Endothelial cell of umbilical vein (primary cell): ENCODE results near the gene SCAANT1. TPM values are rescaled to one million over a fixed set of nuclear protein-coding genes. Genes with fewer than 3 reads are reported as not detected.

Experiments used
- BruUV-seq: library from RNA; stranded (reverse); fragments of 400-500 nt; replicated peaks from 2 replicates; lab custom pipeline; 2021; lab: Mats Ljungman, UMichigan
- CTCF ChIA-PET: fragments of 300-600, 350-600 bp; sonication (Branson Sonifier 250); formaldehyde crosslinking; loops from one replicate; lab custom pipeline; 2021; ENCODE audit warnings: antibody characterized with exemption, inconsistent platforms; lab: Charles Lee
- POLR2A ChIA-PET: fragments of 300-600, 350-600 bp; sonication (Branson Sonifier 250); formaldehyde crosslinking; loops from one replicate; lab custom pipeline; 2021; ENCODE audit warnings: antibody characterized with exemption, inconsistent platforms; lab: Charles Lee
- DNase-seq: peaks from one replicate; pipeline ENCODE4 v3.0.0-alpha.2; 2011; ENCODE audit warnings: low read depth, low spot score
- FAIRE-seq: peaks from 2 replicates; lab custom pipeline; 2011; peaks lifted over from hg19 to GRCh38; lab: Jason Lieb, UNC
- H2AFZ ChIP-seq: 2 replicates; pipeline ENCODE4 v1.6.0; 2012; ENCODE audit warnings: low read depth, low read length, control low read depth, inconsistent platforms
- H3K27ac ChIP-seq: 2 replicates; pipeline ENCODE4 v1.5.1; 2011; ENCODE audit warnings: low read depth, mild to moderate bottlenecking, control low read depth, low read length, moderate library complexity; ENCODE audit not compliant: insufficient read depth
- H3K27me3 ChIP-seq, 2 experiments: 2 replicates each; pipeline versions ENCODE4 v1.6.0 to v1.6.1; 2011; ENCODE audit warnings: low read length in 2 of 2, mixed read lengths in 1 of 2; ENCODE audit not compliant: control insufficient read depth in 2 of 2, insufficient read depth in 2 of 2
- H3K36me3 ChIP-seq, 2 experiments: 2 replicates in 1 of 2; 3 replicates in 1 of 2; pipeline ENCODE4 v1.5.1; 2011; ENCODE audit warnings: low read length in 2 of 2, mild to moderate bottlenecking in 1 of 2, moderate library complexity in 1 of 2; ENCODE audit not compliant: control insufficient read depth in 2 of 2, insufficient read depth in 2 of 2; ENCODE audit errors: extremely low read depth in 1 of 2
- H3K4me1 ChIP-seq: 3 replicates; pipeline ENCODE4 v1.5.1; 2011; ENCODE audit warnings: mild to moderate bottlenecking, low read length; ENCODE audit not compliant: control insufficient read depth, insufficient read depth; ENCODE audit errors: extremely low read depth
- H3K4me2 ChIP-seq: 2 replicates; pipeline ENCODE4 v1.6.1; 2011; ENCODE audit warnings: low read length, control low read depth, mixed read lengths; ENCODE audit not compliant: insufficient read depth
- H3K4me3 ChIP-seq, 3 experiments: fragments of 200-600 bp in 1 of 3; sonication (generic), shearing (Covaris generic) in 1 of 3; replicated peaks in 1 of 3; 2 replicates each; pipeline ENCODE4 v1.5.1; 2011 to 2016; ENCODE audit warnings: control low read depth in 3 of 3, low read length in 3 of 3, mild to moderate bottlenecking in 2 of 3, inconsistent platforms in 1 of 3, low read depth in 1 of 3, moderate library complexity in 1 of 3; ENCODE audit not compliant: insufficient read depth in 1 of 3
- H3K79me2 ChIP-seq: 2 replicates; pipeline ENCODE4 v1.6.0; 2012; ENCODE audit warnings: low read length, inconsistent platforms; ENCODE audit not compliant: control insufficient read depth, insufficient read depth
- H3K9ac ChIP-seq: replicated peaks from 2 replicates; pipeline ENCODE3; 2011; ENCODE audit warnings: low read length, control low read depth; ENCODE audit not compliant: insufficient read depth; ENCODE audit errors: extremely low read depth
- H3K9me1 ChIP-seq: replicated peaks from 3 replicates; pipeline ENCODE4 v1.6.0; 2011; ENCODE audit warnings: mild to moderate bottlenecking, low read length; ENCODE audit not compliant: control insufficient read depth, insufficient read depth; ENCODE audit errors: extremely low read depth
- H3K9me3 ChIP-seq: replicated peaks from 2 replicates; pipeline ENCODE4 v1.5.1; 2012; ENCODE audit warnings: low read length, inconsistent platforms; ENCODE audit not compliant: control insufficient read depth, insufficient read depth
- H4K20me1 ChIP-seq: replicated peaks from 2 replicates; pipeline ENCODE3; 2011; ENCODE audit warnings: mild to moderate bottlenecking, low read length; ENCODE audit not compliant: control insufficient read depth, insufficient read depth; ENCODE audit errors: extremely low read depth
- CTCF ChIP-seq, 2 donors: IDR thresholded peaks; 1 replicate in 1 of 2; 2 replicates in 1 of 2; pipeline ENCODE4 v1.5.1; 2011; ENCODE audit warnings: low read length in 2 of 2, mild to moderate bottlenecking in 2 of 2, moderate library complexity in 2 of 2, control low read depth in 1 of 2, inconsistent platforms in 1 of 2, low read depth in 1 of 2; ENCODE audit not compliant: insufficient read depth in 1 of 2; ENCODE audit errors: extremely low read depth in 1 of 2
- EZH2 ChIP-seq: IDR thresholded peaks from 2 replicates; pipeline ENCODE4 v1.6.1; 2012; ENCODE audit warnings: borderline replicate concordance, low read depth, mild to moderate bottlenecking, moderate library complexity, low read length, inconsistent platforms; ENCODE audit not compliant: severe bottlenecking
- FOS ChIP-seq: IDR thresholded peaks from 2 replicates; pipeline ENCODE4 v1.6.1; 2011; ENCODE audit warnings: mild to moderate bottlenecking, low read length, moderate library complexity, borderline replicate concordance; ENCODE audit not compliant: insufficient read depth
- GATA2 ChIP-seq: IDR thresholded peaks from 2 replicates; pipeline ENCODE4 v1.7.0; 2011; ENCODE audit warnings: low read depth, mild to moderate bottlenecking, moderate library complexity, mixed read lengths, low read length; ENCODE audit not compliant: insufficient read length, insufficient read depth
- JUN ChIP-seq: IDR thresholded peaks from 2 replicates; pipeline ENCODE4 v1.6.1; 2011; ENCODE audit warnings: borderline replicate concordance, low read depth; ENCODE audit not compliant: insufficient read length, insufficient read depth
- MAX ChIP-seq: IDR thresholded peaks from 2 replicates; pipeline ENCODE4 v1.6.1; 2011; ENCODE audit not compliant: insufficient read depth, insufficient read length
- MYC ChIP-seq: IDR thresholded peaks from one replicate; pipeline ENCODE4 v1.6.1; 2011; ENCODE audit warnings: mild to moderate bottlenecking, low read depth, low read length
- POLR2A ChIP-seq: IDR thresholded peaks from 2 replicates; pipeline ENCODE4 v1.6.1; 2012; ENCODE audit warnings: low read depth, mild to moderate bottlenecking, control low read depth, low read length
- POLR2AphosphoS5 ChIP-seq: IDR thresholded peaks from 2 replicates; pipeline ENCODE4 v1.6.1; 2012; ENCODE audit warnings: low read depth, mild to moderate bottlenecking, control low read depth, low read length, moderate library complexity; ENCODE audit not compliant: insufficient read depth
- dilution Hi-C: fragments of 300-500 bp; cut with MboI; formaldehyde crosslinking; loops from one replicate; pipeline ENCODE4 v1.15.0; 2019; ENCODE audit warnings: low sequenced_read_pairs; ENCODE audit not compliant: extremely low pct_ligation_motif_present
- intact Hi-C: fragments of 100-400 bp; cut with micrococcal nuclease; formaldehyde crosslinking; loops from one replicate; pipeline ENCODE4 v1.10.0; 2022
- polyA plus RNA-seq, 4 experiments: library from polyadenylated mRNA; depleted of rRNA in 3 of 4; stranded (reverse) in 3 of 4; unstranded in 1 of 4; fragments of >200 nt; gene quantifications; 2 replicates each; pipeline versions ENCODE4 v1.2.1 to v1.2.3, GENCODE V29; 2011 to 2012; ENCODE audit warnings: missing spikeins in 1 of 4
- total RNA-seq: library from RNA; stranded (reverse); gene quantifications from 2 replicates; pipeline ENCODE4 v1.2.3, GENCODE V29; 2021

SCAANT1 gene
- total and polyA plus RNA-seq, 2 donors (not counting 3 experiments of a cell fraction or from before 2014, with no cell fraction given) = not detected

- POLR2A ChIA-PET = interaction anchor here (0.7 kb wide), 1 partner anchor 34 kb away, joined by 3 read pairs; no protein-coding TSS in a partner anchor
- no peaks in the 10 kb centered on the region for H3K9me3 ChIP-seq
- dilution Hi-C loops = no loop called here
- intact Hi-C loops = loop anchor here (1.0 to 5.0 kb wide), 4 partner anchors 47 to 142 kb away; partner anchors contain the start of gene SCAANT1
- no peak for DNase-seq
- H3K27ac ChIP-seq = peak overlapping the region; percentile 27
- peak overlapping the region; percentile 70 for H3K4me2 ChIP-seq
- peak overlapping the region; percentile 17 for H2AFZ ChIP-seq
- peaks cover 12% of the 10 kb centered on the region for H3K4me1 ChIP-seq
- CTCF ChIA-PET = no interaction called here
- H4K20me1 ChIP-seq = no peaks in the 10 kb centered on the region
- no peaks in the 10 kb centered on the region for H3K9me1 ChIP-seq
- BruUV-seq = TSS peak; percentile 54
- H3K27me3 ChIP-seq = no peaks in the 10 kb centered on the region
- H3K36me3 ChIP-seq = no peaks in the 10 kb centered on the region
- peak overlapping the region; percentile 41 to 99 (median 68) for H3K4me3 ChIP-seq
- peak overlapping the region; percentile 72 for H3K9ac ChIP-seq
- peaks cover 60% of the 10 kb centered on the region for H3K79me2 ChIP-seq
- TF ChIP-seq MAX = no peak
- no peak for TF ChIP-seq JUN
- TF ChIP-seq GATA2 = no peak
- peak; percentile 83 for FAIRE-seq
These were observed 47.2 kb downstream of the SCAANT1 start for GRCh38 chr3:63864965-63865327.

GRCh38 chr3:63864008-63864964 is 47.9 kb downstream of the SCAANT1 start:
- peaks cover 12% of the 10 kb centered on the region for H3K4me1 ChIP-seq
- H4K20me1 ChIP-seq = no peaks in the 10 kb centered on the region
- H2AFZ ChIP-seq = peak overlapping the region; percentile 17
- H3K79me2 ChIP-seq = peaks cover 60% of the 10 kb centered on the region
- H3K9me1 ChIP-seq = no peaks in the 10 kb centered on the region
- DNase-seq = peak; percentile 44
- POLR2A ChIA-PET = interaction anchor here (0.7 kb wide), 1 partner anchor 33 kb away, joined by 3 read pairs; no protein-coding TSS in a partner anchor
- no TSS peak for BruUV-seq
- peak overlapping the region; percentile 72 for H3K9ac ChIP-seq
- no peaks in the 10 kb centered on the region for H3K36me3 ChIP-seq
- H3K27ac ChIP-seq = peak overlapping the region; percentile 27
- H3K9me3 ChIP-seq = no peaks in the 10 kb centered on the region
- H3K4me3 ChIP-seq = peak overlapping the region; percentile 41 to 99 (median 68)
- peak; percentile 21 for FAIRE-seq
- intact Hi-C loops = loop anchor here (1.0 to 5.0 kb wide), 3 partner anchors 48 to 129 kb away; partner anchors contain the start of gene SCAANT1
- CTCF ChIA-PET = interaction anchor here (0.8 to 1.3 kb wide), 2 partner anchors 44 to 129 kb away, joined by 3 to 4 read pairs; no protein-coding TSS in a partner anchor
- H3K27me3 ChIP-seq = no peaks in the 10 kb centered on the region
- peak overlapping the region; percentile 70 for H3K4me2 ChIP-seq
- dilution Hi-C loops = no loop called here
- TF ChIP-seq JUN (no peak), EZH2 (no peak), GATA2 (no peak), MYC (no peak), CTCF (IDR thresholded peaks at IDR 0.05; ENCODE audit: extremely low read depth in 1 of 2, insufficient read depth in 1 of 2, low read depth in 1 of 2, low read length in 2 of 2) (no peak), MAX (no peak), POLR2AphosphoS5 (no peak), FOS (no peak), POLR2A (no peak)
